IMR-90 (cell line): Measurements from ENCODE around the gene ZNF134. TPM values are rescaled to one million over a fixed set of nuclear protein-coding genes. Genes with fewer than 3 reads are reported as not detected.

Source experiments
- ATAC-seq: fragments of 200-7000 bp; cut with Tn5 transposase; 2 replicates; pipeline ENCODE4 v1.9.1; 2020; ENCODE audit warnings: low read depth, mild to moderate bottlenecking, moderate library complexity
- BruUV-seq: library from RNA; stranded (reverse); fragments of 400-500 nt; replicated peaks from 2 replicates; lab custom pipeline; 2021; lab: Mats Ljungman, UMichigan
- CTCF ChIA-PET: fragments of 300-600 bp; formaldehyde crosslinking; extraction: SDS; loops from one replicate; lab custom pipeline; 2021; ENCODE audit warnings: antibody characterized with exemption; lab: Yijun Ruan, JAX
- POLR2A ChIA-PET: fragments of 300-600 bp; sonication (Branson Sonifier 250); formaldehyde crosslinking; loops from one replicate; lab custom pipeline; 2022; ENCODE audit warnings: antibody characterized with exemption; ENCODE audit not compliant: unreplicated experiment; lab: Charles Lee
- DNase-seq: peaks from one replicate; pipeline ENCODE4 v3.0.0; 2013
- H2AFZ ChIP-seq: replicated peaks from 2 replicates; pipeline ENCODE3; 2013; ENCODE audit warnings: low read length, mild to moderate bottlenecking; ENCODE audit not compliant: poor library complexity
- H2AK5ac ChIP-seq: 2 replicates; pipeline ENCODE4 v1.6.1; 2013; ENCODE audit warnings: low read depth, low read length, inconsistent platforms
- H2AK9ac ChIP-seq: replicated peaks from 2 replicates; pipeline ENCODE3; 2013; ENCODE audit warnings: mild to moderate bottlenecking, low read depth, low read length, moderate library complexity; ENCODE audit not compliant: poor library complexity
- H2BK120ac ChIP-seq: 2 replicates; pipeline ENCODE4 v1.6.1; 2013; ENCODE audit warnings: low read depth, low read length, inconsistent platforms
- H2BK15ac ChIP-seq: 3 replicates; pipeline ENCODE4 v1.6.1; 2013; ENCODE audit warnings: low read depth, low read length, inconsistent platforms
- H2BK20ac ChIP-seq: 2 replicates; pipeline ENCODE4 v1.6.1; 2013; ENCODE audit warnings: low read depth, mild to moderate bottlenecking, inconsistent platforms, low read length, moderate library complexity
- H2BK5ac ChIP-seq: 2 replicates; pipeline ENCODE4 v1.6.1; 2013; ENCODE audit warnings: mild to moderate bottlenecking, low read depth, low read length, inconsistent platforms; ENCODE audit not compliant: poor library complexity, severe bottlenecking
- H3K14ac ChIP-seq: replicated peaks from 2 replicates; pipeline ENCODE4 v1.6.1; 2013; ENCODE audit warnings: low read depth, low read length, inconsistent platforms
- H3K18ac ChIP-seq: 2 replicates; pipeline ENCODE4 v1.6.1; 2013; ENCODE audit warnings: low read depth, low read length, control low read depth
- H3K23ac ChIP-seq: 2 replicates; pipeline ENCODE4 v1.6.1; 2013; ENCODE audit warnings: low read depth, low read length, inconsistent platforms
- H3K27ac ChIP-seq: 2 replicates; pipeline ENCODE4 v1.5.1; 2013; ENCODE audit warnings: mild to moderate bottlenecking, control low read depth, low read length; ENCODE audit not compliant: insufficient read depth
- H3K27me3 ChIP-seq: 2 replicates; pipeline ENCODE4 v1.6.1; 2013; ENCODE audit warnings: low read length; ENCODE audit not compliant: control insufficient read depth, insufficient read depth
- H3K36me3 ChIP-seq: 2 replicates; pipeline ENCODE4 v1.6.1; 2013; ENCODE audit warnings: low read length, mixed read lengths; ENCODE audit not compliant: control insufficient read depth, insufficient read depth
- H3K4ac ChIP-seq: 2 replicates; pipeline ENCODE4 v1.6.1; 2013; ENCODE audit warnings: low read depth, low read length, inconsistent platforms
- H3K4me1 ChIP-seq: 2 replicates; pipeline ENCODE4 v1.6.1; 2013; ENCODE audit warnings: low read length, mixed read lengths; ENCODE audit not compliant: control insufficient read depth, insufficient read depth
- H3K4me2 ChIP-seq: 2 replicates; pipeline ENCODE4 v1.6.1; 2013; ENCODE audit warnings: low read depth, mild to moderate bottlenecking, control low read depth, low read length, moderate library complexity
- H3K4me3 ChIP-seq: 2 replicates; pipeline ENCODE4 v1.5.1; 2013; ENCODE audit warnings: low read depth, mild to moderate bottlenecking, control low read depth, low read length, moderate library complexity; ENCODE audit not compliant: insufficient read depth
- H3K56ac ChIP-seq: 2 replicates; pipeline ENCODE4 v1.6.1; 2013; ENCODE audit warnings: low read length, inconsistent platforms; ENCODE audit not compliant: insufficient read depth; ENCODE audit errors: extremely low read depth
- H3K79me1 ChIP-seq, 2 experiments: 2 replicates each; pipeline ENCODE4 v1.6.1; 2013; ENCODE audit warnings: low read length in 2 of 2, inconsistent platforms in 1 of 2, low read depth in 1 of 2
- H3K9ac ChIP-seq: 2 replicates; pipeline ENCODE4 v1.6.1; 2013; ENCODE audit warnings: low read depth, low read length, control low read depth
- H3K9me1 ChIP-seq: 2 replicates; pipeline ENCODE4 v1.6.1; 2013; ENCODE audit warnings: low read length, inconsistent platforms; ENCODE audit not compliant: insufficient read depth
- H3K9me3 ChIP-seq: 2 replicates; pipeline ENCODE4 v1.6.1; 2013; ENCODE audit warnings: low read length; ENCODE audit not compliant: control insufficient read depth, insufficient read depth
- H4K20me1 ChIP-seq: 2 replicates; pipeline ENCODE4 v1.6.1; 2013; ENCODE audit warnings: low read length, inconsistent platforms; ENCODE audit not compliant: insufficient read depth
- H4K5ac ChIP-seq: 2 replicates; pipeline ENCODE4 v1.6.1; 2013; ENCODE audit warnings: mild to moderate bottlenecking, low read depth, low read length, control low read depth
- H4K8ac ChIP-seq, 2 experiments: 2 replicates each; pipeline ENCODE4 v1.6.1; 2013; ENCODE audit warnings: low read depth in 2 of 2, low read length in 2 of 2, control low read depth in 1 of 2, inconsistent platforms in 1 of 2
- H4K91ac ChIP-seq: 2 replicates; pipeline ENCODE4 v1.6.1; 2013; ENCODE audit warnings: low read depth, low read length, inconsistent platforms; ENCODE audit not compliant: insufficient read depth
- BHLHE40 ChIP-seq: fragments of 150-350 bp; IDR thresholded peaks from 2 replicates; pipeline ENCODE4 v1.6.1; 2016; ENCODE audit warnings: mild to moderate bottlenecking, low read depth, low read length
- CEBPB ChIP-seq: IDR thresholded peaks from 2 replicates; pipeline ENCODE4 v1.6.1; 2012; ENCODE audit warnings: low read depth, low read length, improper control_type of control experiment
- CTCF ChIP-seq: conservative IDR thresholded peaks from 2 replicates; pipeline ENCODE4 v1.5.1; 2012; ENCODE audit warnings: mild to moderate bottlenecking, low read depth, low read length, improper control_type of control experiment
- ELK1 ChIP-seq: fragments of 150-350 bp; IDR thresholded peaks from 2 replicates; pipeline ENCODE4 v1.6.1; 2016; ENCODE audit warnings: low read depth, mild to moderate bottlenecking, low read length, moderate library complexity, borderline replicate concordance
- FOS ChIP-seq: fragments of 150-350 bp; IDR thresholded peaks from 2 replicates; pipeline ENCODE4 v1.6.1; 2016; ENCODE audit warnings: low read depth, low read length
- MAFK ChIP-seq: IDR thresholded peaks from 2 replicates; pipeline ENCODE4 v1.6.1; 2012; ENCODE audit warnings: low read depth, low read length, improper control_type of control experiment
- MAZ ChIP-seq: IDR thresholded peaks from 2 replicates; pipeline ENCODE4 v1.6.1; 2012; ENCODE audit warnings: low read depth, mild to moderate bottlenecking, low read length, improper control_type of control experiment, moderate library complexity, borderline replicate concordance
- MXI1 ChIP-seq: IDR thresholded peaks from 2 replicates; pipeline ENCODE4 v1.6.1; 2012; ENCODE audit warnings: low read depth, mild to moderate bottlenecking, low read length, moderate library complexity, borderline replicate concordance
- NFE2L2 ChIP-seq: fragments of 150-350 bp; IDR thresholded peaks from 2 replicates; pipeline ENCODE4 v1.6.1; 2016; ENCODE audit warnings: low read depth, mild to moderate bottlenecking, low read length
- POLR2A ChIP-seq: IDR thresholded peaks from 2 replicates; pipeline ENCODE4 v1.6.1; 2012; ENCODE audit warnings: mild to moderate bottlenecking, low read depth, low read length
- RCOR1 ChIP-seq: IDR thresholded peaks from 2 replicates; pipeline ENCODE4 v1.6.1; 2012; ENCODE audit warnings: mild to moderate bottlenecking, low read length, improper control_type of control experiment; ENCODE audit not compliant: insufficient replicate concordance
- RFX5 ChIP-seq: IDR thresholded peaks from 2 replicates; pipeline ENCODE4 v1.8.0; 2012; ENCODE audit warnings: low read depth, mild to moderate bottlenecking, low read length, moderate library complexity
- SMC3 ChIP-seq: fragments of 150-350 bp; IDR thresholded peaks from 2 replicates; pipeline ENCODE4 v1.6.1; 2016; ENCODE audit warnings: low read depth, mild to moderate bottlenecking, antibody characterized with exemption, low read length, moderate library complexity
- USF2 ChIP-seq: fragments of 150-350 bp; IDR thresholded peaks from 2 replicates; pipeline ENCODE4 v1.6.1; 2017; ENCODE audit warnings: mild to moderate bottlenecking, antibody characterized with exemption, low read length, low read depth
- WGBS, 2 experiments: methylation state at CpG; one replicate each; pipeline versions ENCODE4 v1.1.5 to v1.1.7; 2013; ENCODE audit warnings: missing lambda C conversion rate in 2 of 2; ENCODE audit not compliant: insufficient read length in 1 of 2; ENCODE audit errors: extremely low coverage in 2 of 2; 5-methylcytosine and 5-hydroxymethylcytosine counted together
- dilution Hi-C: fragments of 300-500 bp; cut with HindIII; formaldehyde crosslinking; loops from one replicate; pipeline ENCODE4 v1.14.3; 2018; ENCODE audit warnings: low sequenced_read_pairs; ENCODE audit not compliant: unreplicated experiment
- in situ Hi-C: fragments of 300-500 bp; cut with MboI; formaldehyde crosslinking; loops from 3 replicates; pipeline ENCODE4 v1.14.3; 2019; ENCODE audit warnings: low sequenced_read_pairs, inconsistent platforms, mixed read lengths
- intact Hi-C: fragments of 100-400 bp; cut with micrococcal nuclease; formaldehyde crosslinking; loops from 2 replicates; pipeline ENCODE4 v1.10.0; 2022
- polyA plus RNA-seq, 3 experiments: library from polyadenylated mRNA; depleted of rRNA; stranded (reverse); fragments of >200 nt; gene quantifications; 2 replicates each; pipeline ENCODE4 v1.2.3, GENCODE V29; 2012; ENCODE audit warnings: low replicate concordance in 1 of 3
- total RNA-seq: library from RNA; depleted of rRNA; stranded (reverse); fragments of >200 nt; gene quantifications from 2 replicates; pipeline ENCODE4 v1.2.3, GENCODE V29; 2012

The ZNF134 gene
- total and polyA plus RNA-seq, 2 of the 4 experiments (the other 2 are of a cell fraction), result 6.2 to 31.0 TPM

- Histone ChIP-seq H4K5ac (no peak overlapping the region), H3K27me3 (no peaks in the 10 kb centered on the region; the same call in 1 of the 2 replicates), H3K9me3 (no peaks in the 10 kb centered on the region), H3K9ac (no peak overlapping the region), H4K20me1 (no peaks in the 10 kb centered on the region), H2AFZ (no peak overlapping the region), H3K14ac (no peak overlapping the region), H2AK9ac (no peak overlapping the region), H3K36me3 (no peaks in the 10 kb centered on the region), H3K4me2 (no peak overlapping the region), H3K23ac (no peak overlapping the region), H3K4me1 (no peaks in the 10 kb centered on the region), H3K4ac (no peak overlapping the region), H3K79me1 (no peaks in the 10 kb centered on the region), H2BK15ac (no peak overlapping the region), H3K27ac (no peak overlapping the region), H3K56ac (no peak overlapping the region), H3K9me1 (no peaks in the 10 kb centered on the region), H4K8ac (no peak overlapping the region), H2BK120ac (no peak overlapping the region), H2AK5ac (no peak overlapping the region), H2BK5ac (no peak overlapping the region), H3K18ac (no peak overlapping the region), H4K91ac (no peak overlapping the region), H3K4me3 (no peak overlapping the region), H2BK20ac (no peak overlapping the region)
- intact Hi-C loops, result no loop called here
- no peak for DNase-seq
- POLR2A ChIA-PET, result interaction anchor here (0.5 kb wide), 1 partner anchor 14 kb away, joined by 3 read pairs; no protein-coding TSS in a partner anchor
- no peak for TF ChIP-seq NFE2L2
- TF ChIP-seq MAZ, result no peak
- no peak for TF ChIP-seq MAFK
- TF ChIP-seq POLR2A, result no peak
- no peak for TF ChIP-seq CTCF
- no peak for TF ChIP-seq ELK1
- no peak for TF ChIP-seq BHLHE40
- TF ChIP-seq FOS, result no peak
- no peak for TF ChIP-seq USF2
- TF ChIP-seq MXI1, result no peak
- TF ChIP-seq CEBPB, result no peak
- no peak for TF ChIP-seq SMC3
- no peak for TF ChIP-seq RCOR1
- no peak for TF ChIP-seq RFX5
- ATAC-seq, result no peak
- CTCF ChIA-PET, result no interaction called here
- no TSS peak for BruUV-seq
- in situ Hi-C loops, result no loop called here
- dilution Hi-C loops, result no loop called here
- WGBS, 2 experiments, result 60% methylated on average over 4 of the region's 7 CpGs; no CpG with 5 or more reads in 1 of the 2 experiments
Observed at GRCh38 chr19:57671124-57671895, 57.3 kb downstream of the ZNF134 start.
